ENCODE results near the gene GNL3L.

GRCh38 chrX:54597728-54598127 is 67.7 kb downstream of the GNL3L start:
- TF ChIP-seq CTCF (IDR thresholded peaks at IDR 0.05) (no peak), POLR2A (IDR thresholded peaks at IDR 0.05) (no peak)

Measured in heart left ventricle (tissue), 13 donors.